Naive B cell (primary cell): ENCODE data around the gene PKD2L1. TPM values are rescaled to one million over a fixed set of nuclear protein-coding genes. Genes with fewer than 3 reads are reported as not detected.
"Not testable (repeated sequence)": the region's sequence is repeated elsewhere in the genome, so short reads cannot be mapped to it uniquely, and the experiment has no call there.

Experiments used
- ATAC-seq, 2 donors: fragments of 150-1000 bp; cut with Tn5 transposase; 2 replicates each; pipeline ENCODE4 v1.10.0; 2021; ENCODE audit warnings: low read depth in 2 of 2, mild to moderate bottlenecking in 2 of 2, moderate library complexity in 2 of 2
- DNase-seq: peaks from one replicate; pipeline ENCODE4 v3.0.0; 2022
- H3K27ac Mint-ChIP-seq, 6 donors: one replicate each; pipeline ENCODE4 v1.8.0; 2020 to 2022; ENCODE audit warnings: mild to moderate bottlenecking in 6 of 6, mixed read lengths in 6 of 6, moderate library complexity in 5 of 6, inconsistent platforms in 2 of 6
- H3K27me3 Mint-ChIP-seq, 3 donors: one replicate each; pipeline ENCODE4 v1.8.0; 2021 to 2022; ENCODE audit warnings: mixed read lengths in 3 of 3, mild to moderate bottlenecking in 1 of 3
- H3K36me3 Mint-ChIP-seq, 2 donors: one replicate each; pipeline ENCODE4 v1.8.0; 2020 to 2022; ENCODE audit warnings: mixed read lengths in 2 of 2, inconsistent platforms in 1 of 2, mild to moderate bottlenecking in 1 of 2
- H3K4me1 Mint-ChIP-seq, 3 donors: one replicate each; pipeline ENCODE4 v1.8.0; 2020 to 2022; ENCODE audit warnings: mixed read lengths in 3 of 3, inconsistent platforms in 1 of 3, mild to moderate bottlenecking in 1 of 3, moderate library complexity in 1 of 3
- H3K4me3 Mint-ChIP-seq, 8 donors: one replicate each; pipeline ENCODE4 v1.8.0; 2020 to 2022; ENCODE audit warnings: mild to moderate bottlenecking in 8 of 8, mixed read lengths in 8 of 8, moderate library complexity in 8 of 8, inconsistent platforms in 2 of 8
- H3K9me3 Mint-ChIP-seq, 7 donors: one replicate each; pipeline ENCODE4 v1.8.0; 2020 to 2022; ENCODE audit warnings: mixed read lengths in 7 of 7, mild to moderate bottlenecking in 5 of 7, inconsistent platforms in 2 of 7, moderate library complexity in 1 of 7
- polyA plus RNA-seq, 6 donors: library from polyadenylated mRNA; unstranded; fragments of 300-500 nt; fragmentation: Illumina TruSeq; gene quantifications; one replicate each; pipeline ENCODE4 v1.2.3, GENCODE V29; 2021; ENCODE audit warnings: low read depth in 6 of 6

Gene PKD2L1
- polyA plus RNA-seq, 6 donors from 2014 or later = 0.25 to 1.1 (median 0.93) TPM; not detected in 3

DNA sequence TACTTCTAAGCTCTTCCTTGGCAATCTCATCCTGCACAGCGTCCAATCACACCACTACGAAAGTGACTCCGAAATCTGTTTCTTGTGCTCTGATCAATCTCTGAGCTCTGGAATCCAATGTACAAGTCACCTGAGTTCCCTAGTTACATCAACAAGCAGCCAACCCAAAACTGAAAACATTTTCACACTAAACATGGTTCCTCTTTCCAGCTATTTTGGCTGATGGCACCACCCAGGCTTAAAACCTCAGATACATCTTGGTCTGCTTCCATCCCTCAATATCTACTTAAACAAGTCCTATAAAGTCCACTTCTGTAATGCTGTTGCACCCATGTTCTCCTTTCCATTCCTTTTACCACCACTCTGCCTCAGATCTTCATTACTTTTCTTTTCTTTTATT lies 47.1 kb downstream of the PKD2L1 start:
- Mint-ChIP-seq H3K36me3 (peaks cover 7 to 18% of the 10 kb centered on the region in 2 donors), H3K27me3 (no peaks in the 10 kb centered on the region), H3K9me3 (no peaks in the 10 kb centered on the region), H3K4me1 (peaks cover 25 to 42% (median 30%) of the 10 kb centered on the region in 3 donors), H3K4me3 (no peak overlapping the region), H3K27ac (no peak overlapping the region)
- DNase-seq = peak; percentile 72
- peak; percentile 51 to 67 for ATAC-seq

DNA sequence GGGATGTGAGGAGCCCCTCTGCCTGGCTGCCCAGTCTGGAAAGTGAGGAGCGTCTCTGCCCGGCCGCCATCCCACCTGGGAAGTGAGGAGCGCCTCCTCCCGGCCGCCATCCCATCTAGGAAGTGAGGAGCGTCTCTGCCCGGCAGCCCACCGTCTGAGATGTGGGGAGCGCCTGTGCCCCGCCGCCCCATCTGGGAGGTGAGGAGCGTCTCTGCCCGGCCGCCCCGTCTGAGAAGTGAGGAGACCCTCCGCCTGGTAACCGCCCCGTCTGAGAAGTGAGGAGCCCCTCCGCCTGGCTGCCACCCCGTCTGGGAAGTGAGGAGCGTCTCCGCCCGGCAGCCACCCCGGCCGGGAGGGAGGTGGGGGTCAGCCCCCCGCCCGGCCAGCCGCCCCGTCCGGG lies 53.1 kb downstream of the PKD2L1 start:
- ATAC-seq, DNase-seq, H3K4me1 Mint-ChIP-seq, H3K9me3 Mint-ChIP-seq, H3K4me3 Mint-ChIP-seq, H3K27me3 Mint-ChIP-seq, H3K27ac Mint-ChIP-seq: not testable (repeated sequence)
- H3K36me3 Mint-ChIP-seq = peaks cover 7 to 24% of the 10 kb centered on the region in 2 donors

DNA sequence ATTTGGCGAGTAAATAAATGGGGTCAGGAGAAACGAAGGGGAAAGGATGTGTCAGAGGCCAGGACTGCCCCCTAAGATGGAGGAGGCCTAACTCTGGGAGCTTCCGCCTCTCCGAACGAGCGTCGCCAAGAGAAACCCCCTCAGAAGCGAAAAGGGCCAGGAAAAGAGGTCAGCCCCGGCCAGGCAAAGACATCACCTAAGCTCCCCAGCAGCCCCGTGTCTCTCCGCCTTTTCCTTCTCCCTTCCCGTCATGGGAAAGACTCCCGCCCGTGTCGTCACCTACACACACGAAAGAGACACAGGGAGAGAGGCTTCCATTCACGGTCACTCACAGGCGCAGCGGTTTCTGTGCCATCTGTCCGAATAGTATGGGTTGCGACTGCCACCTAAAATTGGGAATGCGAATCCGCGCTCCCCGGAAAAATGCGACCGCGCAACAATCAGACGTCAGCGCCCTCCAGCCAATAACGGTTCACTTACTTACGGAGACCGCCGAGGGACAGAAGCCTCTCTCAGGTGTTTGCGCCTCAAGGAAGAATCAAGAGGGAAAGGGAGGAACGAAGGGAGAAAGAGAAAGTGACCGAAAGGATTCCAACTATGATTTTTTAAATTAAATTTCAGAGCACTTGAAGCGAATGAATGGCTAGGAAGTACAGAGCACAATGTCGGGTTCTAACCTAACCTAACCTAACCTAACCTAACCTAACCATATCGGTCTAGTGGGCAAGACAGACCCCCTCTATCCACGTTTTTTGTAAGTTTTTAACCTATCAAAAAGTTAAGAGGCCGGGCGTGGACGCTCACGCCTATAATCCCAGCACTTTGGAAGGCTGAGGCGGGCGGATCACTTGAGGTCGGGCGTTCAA lies 62.6 kb downstream of the PKD2L1 start, which contains the start of gene CWF19L1:
TSS of gene CWF19L1 (minus strand) at position 400 of the 866 bp plus-strand sequence. CDS start at position 355, 45 bp downstream.
- Mint-ChIP-seq H3K4me1 (peaks cover 24 to 59% (median 32%) of the 10 kb centered on the region in 3 donors), H3K9me3 (no peaks in the 10 kb centered on the region), H3K36me3 (peaks cover 0 to 7% of the 10 kb centered on the region in 2 donors), H3K27me3 (no peaks in the 10 kb centered on the region), H3K4me3 (peak within 1 kb of the TSS; percentile 94 to 100 (median 100)), H3K27ac (peak within 1 kb of the TSS; percentile 98 to 100 (median 98))
- peak; percentile 64 to 70 for ATAC-seq
- DNase-seq = peak; percentile 52

DNA sequence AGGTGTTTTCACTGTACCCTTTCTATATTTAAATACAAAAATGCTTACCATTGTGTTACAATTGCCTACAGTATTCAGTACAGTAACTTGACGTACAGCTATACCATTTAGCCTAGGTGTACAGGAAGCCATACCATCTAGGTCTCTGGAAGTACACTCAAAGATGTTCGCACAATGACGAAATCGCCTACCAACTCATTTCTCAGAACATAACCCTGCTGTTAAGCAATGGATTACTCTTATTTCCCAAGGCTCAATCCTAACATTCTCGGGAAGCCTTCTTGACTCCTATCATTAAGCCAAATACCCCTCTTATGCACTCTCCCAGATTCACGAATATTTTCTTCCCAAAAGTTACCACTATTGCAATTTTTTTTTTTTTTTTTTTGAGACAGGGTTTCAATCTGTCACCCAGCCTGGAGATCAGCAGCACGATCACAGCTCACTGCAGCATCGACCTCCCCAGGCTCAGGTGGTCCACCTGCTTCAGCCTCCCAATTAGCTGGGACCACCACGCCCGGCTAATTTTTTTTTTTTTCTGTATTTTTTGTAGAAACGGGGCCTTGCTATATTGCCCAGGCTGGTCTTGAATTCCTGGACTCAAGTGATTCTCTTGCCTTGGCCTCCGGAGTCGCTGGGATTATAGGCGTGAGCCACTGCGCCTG lies 64.1 kb downstream of the PKD2L1 start:
- H3K9me3 Mint-ChIP-seq = no peaks in the 10 kb centered on the region
- DNase-seq = no peak
- H3K4me3 Mint-ChIP-seq = peak overlapping the region; percentile 94 to 100 (median 100)
- no peaks in the 10 kb centered on the region for H3K27me3 Mint-ChIP-seq
- peak overlapping the region in 5 of 6 donors; percentile 37 to 99 (median 64) for H3K27ac Mint-ChIP-seq
- H3K4me1 Mint-ChIP-seq = peaks cover 29 to 61% (median 39%) of the 10 kb centered on the region in 3 donors
- ATAC-seq = no peak
- H3K36me3 Mint-ChIP-seq = peaks cover 0 to 7% of the 10 kb centered on the region in 2 donors

DNA sequence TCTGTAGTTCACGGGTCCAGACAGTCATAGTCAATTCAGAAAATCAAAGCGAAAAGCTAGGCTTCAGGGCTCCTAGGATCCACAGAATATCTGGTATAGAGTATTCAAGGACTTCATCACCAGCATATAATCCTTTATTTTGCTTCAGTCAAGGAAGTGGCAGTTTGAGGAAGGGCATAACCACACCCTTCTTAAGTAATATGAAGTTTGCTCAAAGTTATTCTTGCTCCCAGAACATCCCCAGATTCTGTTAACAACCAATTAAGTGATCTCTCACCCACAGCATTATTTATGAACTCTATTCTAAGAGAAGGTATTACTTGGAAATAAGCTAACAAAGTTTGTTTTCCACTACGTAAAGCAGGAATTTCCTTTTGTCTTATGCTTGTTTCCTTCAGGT lies 75.8 kb downstream of the PKD2L1 start:
- Mint-ChIP-seq H3K9me3 (no peaks in the 10 kb centered on the region), H3K4me3 (no peak overlapping the region), H3K27ac (no peak overlapping the region), H3K27me3 (no peaks in the 10 kb centered on the region), H3K36me3 (peaks cover 34 to 47% of the 10 kb centered on the region in 2 donors), H3K4me1 (peaks cover 2 to 26% (median 13%) of the 10 kb centered on the region in 3 donors)
- DNase-seq (no peak), ATAC-seq (no peak)

DNA sequence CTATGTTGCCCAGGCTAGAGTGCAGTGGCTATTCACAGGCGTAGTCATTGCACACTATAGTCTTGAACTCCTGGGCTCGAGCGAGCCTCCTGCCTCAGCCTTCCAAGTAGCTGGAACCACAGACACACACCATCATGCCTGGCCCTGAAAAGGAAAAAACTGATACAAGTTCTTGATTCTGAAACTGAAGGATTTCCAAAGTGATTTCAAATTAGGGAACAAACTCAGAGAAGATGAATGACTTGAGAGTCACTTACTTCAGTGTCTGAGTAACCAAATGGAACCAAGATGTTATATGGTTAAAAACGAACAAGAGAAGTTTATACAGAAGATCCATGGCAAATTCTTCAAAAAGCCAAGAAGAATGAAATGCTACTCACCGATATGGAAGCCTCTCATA lies 77.0 kb downstream of the PKD2L1 start:
- peaks cover 35 to 37% of the 10 kb centered on the region in 2 donors for H3K36me3 Mint-ChIP-seq

DNA sequence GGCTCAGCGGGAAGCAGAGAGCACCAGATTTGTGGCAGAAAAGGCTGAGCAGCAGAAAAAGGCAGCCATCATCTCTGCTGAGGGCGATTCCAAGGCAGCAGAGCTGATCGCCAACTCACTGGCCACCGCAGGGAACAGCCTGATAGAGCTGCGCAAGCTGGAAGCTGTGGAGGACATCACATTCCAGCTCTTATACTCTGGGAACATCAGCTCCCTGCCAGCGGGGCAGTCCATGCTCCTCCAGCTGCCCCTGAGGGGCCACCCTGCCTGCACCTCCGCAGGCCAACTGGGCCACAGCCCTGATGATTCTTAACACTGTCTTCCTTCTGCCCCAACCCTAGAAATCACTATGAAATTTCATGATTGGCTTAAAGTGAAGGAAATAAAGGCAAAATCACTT lies 81.2 kb downstream of the PKD2L1 start:
- H3K9me3 Mint-ChIP-seq = no peaks in the 10 kb centered on the region
- H3K27me3 Mint-ChIP-seq = no peaks in the 10 kb centered on the region
- DNase-seq = no peak
- no peak overlapping the region for H3K27ac Mint-ChIP-seq
- H3K4me1 Mint-ChIP-seq = no peaks in the 10 kb centered on the region
- H3K36me3 Mint-ChIP-seq = peaks cover 15 to 18% of the 10 kb centered on the region in 2 donors
- no peak for ATAC-seq
- H3K4me3 Mint-ChIP-seq = no peak overlapping the region

More for the DNA sequence above, 77.0 kb downstream of the PKD2L1 start:
- DNase-seq = no peak
- H3K27me3 Mint-ChIP-seq = no peaks in the 10 kb centered on the region
- H3K9me3 Mint-ChIP-seq = no peaks in the 10 kb centered on the region
- peak overlapping the region in 1 of 6 donors; percentile 24 for H3K27ac Mint-ChIP-seq
- H3K4me1 Mint-ChIP-seq = peaks cover 2 to 18% (median 9%) of the 10 kb centered on the region in 3 donors
- H3K4me3 Mint-ChIP-seq = no peak overlapping the region
- no peak for ATAC-seq

DNA sequence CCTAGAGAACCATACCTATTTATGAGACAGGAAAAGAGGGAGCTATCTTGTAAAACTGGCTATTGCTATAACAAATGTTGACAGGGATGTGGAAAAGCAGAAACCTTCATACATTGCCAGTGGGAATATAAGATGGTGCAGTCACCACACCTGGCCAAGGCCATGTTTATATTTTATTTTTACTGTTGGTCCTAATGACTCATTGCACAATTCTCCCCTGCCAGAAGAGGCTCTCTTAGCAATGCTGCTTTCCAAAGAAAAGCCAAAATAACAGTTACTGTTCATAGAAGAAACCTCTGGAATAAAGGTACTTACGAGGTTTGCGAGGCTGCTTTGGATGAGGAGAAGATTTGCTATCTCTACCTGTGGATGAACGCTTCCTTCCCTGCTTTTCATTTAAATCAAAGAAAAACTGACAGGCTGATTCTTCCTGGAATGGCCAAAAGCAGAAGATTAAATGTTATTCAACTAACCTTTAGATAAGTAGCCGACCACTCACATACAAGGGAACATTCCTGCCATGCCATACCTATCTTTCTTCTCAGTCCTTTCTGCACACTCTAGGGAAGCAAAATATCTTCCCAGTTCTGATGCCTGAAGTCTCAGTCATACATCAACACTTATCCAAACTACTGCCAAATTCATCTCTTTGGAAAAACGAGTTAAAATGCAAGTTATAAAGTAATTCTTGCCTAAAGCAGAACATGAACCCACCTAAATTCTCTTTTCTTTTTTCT lies 84.4 kb downstream of the PKD2L1 start:
- Mint-ChIP-seq H3K36me3 (peaks cover 15 to 19% of the 10 kb centered on the region in 2 donors), H3K27ac (peak overlapping the region in 1 of 6 donors; percentile 46), H3K4me1 (peaks cover 0 to under 1% (median 0%) of the 10 kb centered on the region in 3 donors), H3K27me3 (no peaks in the 10 kb centered on the region), H3K4me3 (no peak overlapping the region), H3K9me3 (no peaks in the 10 kb centered on the region)
- ATAC-seq = no peak
- DNase-seq = no peak

DNA sequence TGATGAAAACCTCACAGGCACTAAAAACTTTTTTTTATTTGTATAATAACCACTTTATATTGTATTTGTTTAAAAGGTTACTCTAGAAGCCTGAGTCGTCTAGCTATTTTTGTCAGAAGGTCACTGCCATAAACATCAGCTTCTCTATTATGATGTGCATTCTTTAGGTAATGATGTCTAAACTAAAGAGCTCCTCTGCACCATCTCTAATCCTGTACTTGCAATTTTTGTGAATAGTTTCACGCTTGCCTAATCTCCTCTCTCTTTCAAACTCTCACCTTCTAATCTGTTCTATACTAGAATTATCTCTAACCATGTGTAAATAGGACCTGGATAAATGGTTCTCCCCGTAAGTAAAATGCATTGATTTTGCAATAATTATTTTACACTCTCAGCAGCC lies 90.2 kb downstream of the PKD2L1 start:
- Mint-ChIP-seq H3K27ac (no peak overlapping the region), H3K4me1 (peaks cover 0 to 3% (median 0%) of the 10 kb centered on the region in 3 donors), H3K9me3 (no peaks in the 10 kb centered on the region), H3K4me3 (no peak overlapping the region), H3K36me3 (peaks cover 6 to 9% of the 10 kb centered on the region in 2 donors), H3K27me3 (no peaks in the 10 kb centered on the region)
- ATAC-seq = no peak
- DNase-seq = no peak

DNA sequence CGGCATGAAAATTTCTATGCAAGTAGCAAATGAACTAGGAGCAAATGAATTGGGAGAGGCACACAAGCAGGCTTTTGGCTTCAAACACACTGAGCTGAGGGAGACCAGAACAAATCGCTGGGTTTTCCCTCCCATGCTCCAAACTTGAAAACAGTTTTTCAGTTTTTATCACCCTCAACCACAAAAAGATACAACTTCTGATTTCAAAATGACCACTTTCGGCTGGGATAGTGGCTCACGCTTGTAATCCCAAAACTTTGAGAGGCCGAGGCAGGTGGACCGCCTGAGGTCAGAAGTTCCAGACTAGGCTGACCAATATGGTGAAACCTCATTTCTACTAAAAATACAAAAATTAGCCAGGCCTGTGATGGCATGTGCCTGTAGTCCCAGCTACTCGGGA lies 91.6 kb downstream of the PKD2L1 start:
- ATAC-seq (no peak), DNase-seq (no peak)
- Mint-ChIP-seq H3K4me3 (no peak overlapping the region), H3K4me1 (peaks cover 0 to 3% (median 1%) of the 10 kb centered on the region in 3 donors), H3K9me3 (no peaks in the 10 kb centered on the region), H3K27ac (no peak overlapping the region), H3K27me3 (no peaks in the 10 kb centered on the region), H3K36me3 (peaks cover 7 to 9% of the 10 kb centered on the region in 2 donors)
